NCI-H2196 treated with DMSO at 0.1 percent for 48 hours (cell line): ENCODE measurements around the gene CORIN.
"Not testable (repeated sequence)": the region's sequence is repeated elsewhere in the genome, so short reads cannot be mapped to it uniquely, and the experiment has no call there.

ENCODE experiments used
- DNase-seq: peaks from one replicate; lab custom pipeline; 2025; ENCODE audit not compliant: unreplicated experiment; lab: John Stamatoyannopoulos, UW

CORIN gene

GRCh38 chr4:47695260-47695659 is 142.6 kb downstream of the CORIN start:
- no peak for DNase-seq

- DNase-seq = no peak
Observed at GRCh38 chr4:47694322-47694721, 143.5 kb downstream of the CORIN start.

- no peak for DNase-seq
Observed at GRCh38 chr4:47692691-47693090, 145.2 kb downstream of the CORIN start.

GRCh38 chr4:47691757-47692383 is 146.0 kb downstream of the CORIN start:
- not testable (repeated sequence) for DNase-seq

- no peak for DNase-seq
Observed at GRCh38 chr4:47690611-47691010, 147.3 kb downstream of the CORIN start.

- no peak for DNase-seq
Observed at GRCh38 chr4:47686294-47686872, 151.5 kb downstream of the CORIN start.

- no peak for DNase-seq
Observed at GRCh38 chr4:47675806-47676205, 162.1 kb downstream of the CORIN start.

- no peak for DNase-seq
Observed at GRCh38 chr4:47674144-47674543, 163.7 kb downstream of the CORIN start.

- DNase-seq = no peak
Observed at GRCh38 chr4:47672696-47673095, 165.2 kb downstream of the CORIN start.

GRCh38 chr4:47669946-47670345 is 167.9 kb downstream of the CORIN start:
- DNase-seq = no peak

GRCh38 chr4:47668810-47669408 is 169.0 kb downstream of the CORIN start:
- no peak for DNase-seq

GRCh38 chr4:47668256-47668655 is 169.6 kb downstream of the CORIN start:
- no peak for DNase-seq

GRCh38 chr4:47667552-47667951 is 170.3 kb downstream of the CORIN start:
- DNase-seq = no peak

- no peak for DNase-seq
Observed at GRCh38 chr4:47664051-47664826, 173.6 kb downstream of the CORIN start.

- DNase-seq = no peak
Observed at GRCh38 chr4:47662975-47663374, 174.9 kb downstream of the CORIN start.

- no peak for DNase-seq
Observed at GRCh38 chr4:47661741-47662140, 176.1 kb downstream of the CORIN start.

GRCh38 chr4:47659342-47659741 is 178.5 kb downstream of the CORIN start:
- no peak for DNase-seq

GRCh38 chr4:47654972-47655693 is 182.7 kb downstream of the CORIN start:
- no peak for DNase-seq

- DNase-seq = no peak
Observed at GRCh38 chr4:47652092-47652491, 185.8 kb downstream of the CORIN start.

- no peak for DNase-seq
Observed at GRCh38 chr4:47651231-47651630, 186.6 kb downstream of the CORIN start.

- no peak for DNase-seq
Observed at GRCh38 chr4:47650584-47651130, 187.2 kb downstream of the CORIN start.
